ENCODE data around the gene LRGUK. TPM values are rescaled to one million over a fixed set of nuclear protein-coding genes. Genes with fewer than 3 reads are reported as not detected.

The LRGUK gene
- total RNA-seq, 1 experiment from 2014 or later: 1.5 TPM

DNA sequence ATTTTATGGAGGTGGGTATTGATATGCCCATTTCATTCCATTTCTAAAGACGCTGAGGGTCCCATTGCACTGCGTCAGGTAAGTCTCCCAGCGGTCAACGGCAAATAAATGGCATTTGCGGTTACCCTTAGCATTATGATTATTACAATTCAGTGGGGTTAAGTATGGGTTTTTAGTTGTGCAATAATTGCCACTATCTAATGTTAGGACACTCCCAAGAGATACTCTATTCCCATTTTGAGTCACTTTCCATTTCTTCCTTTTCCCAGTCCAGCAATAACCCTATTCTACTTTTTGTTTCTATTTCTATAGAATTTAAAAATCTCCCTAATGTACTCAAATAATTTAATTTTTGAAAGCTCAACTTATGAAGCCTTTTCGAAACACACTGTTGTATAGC lies 185.6 kb downstream of the LRGUK start:
- Histone ChIP-seq H4K20me1 (ENCODE audit: control insufficient read depth, insufficient read depth, insufficient read length) (no peaks in the 10 kb centered on the region), H3K18ac (ENCODE audit: insufficient read length, low read depth, low read length) (no peak overlapping the region), H4K91ac (ENCODE audit: insufficient read length, low read depth, low read length) (no peak overlapping the region), H3K79me1 (ENCODE audit: insufficient read depth, low read depth, low read length, poor library complexity, severe bottlenecking) (no peaks in the 10 kb centered on the region), H4K8ac (replicated peaks; ENCODE audit: insufficient read length, low read depth, low read length) (no peak overlapping the region), H2BK15ac (ENCODE audit: low read depth, low read length) (no peak overlapping the region), H3K23ac (ENCODE audit: insufficient read length, low read depth, low read length) (no peak overlapping the region), H3T11ph (ENCODE audit: low read length) (no peak overlapping the region), H2BK5ac (ENCODE audit: insufficient read length, low read length) (no peak overlapping the region), H3K9me3 (ENCODE audit: control insufficient read depth, low read depth, low read length) (no peaks in the 10 kb centered on the region), H3K14ac (ENCODE audit: insufficient read depth, low read length) (no peak overlapping the region), H3K9ac (ENCODE audit: extremely low read depth, insufficient read length, low read length) (no peak overlapping the region), H2AFZ (ENCODE audit: low read length) (no peak overlapping the region), H4K5ac (ENCODE audit: insufficient read length, low read depth, low read length) (no peak overlapping the region), H2AK5ac (ENCODE audit: insufficient read length, low read length) (no peak overlapping the region), H3K23me2 (ENCODE audit: insufficient read length, low read depth, low read length, poor library complexity, severe bottlenecking) (peaks cover 5% of the 10 kb centered on the region), H3K4me1 (ENCODE audit: insufficient read depth, low read length) (0 out of 2 replicates have a peak, but pooled peaks cover 2% of the 10 kb centered on the region), H3K27ac (ENCODE audit: insufficient read length, low read depth, low read length) (no peak overlapping the region), H2BK120ac (ENCODE audit: low read depth, low read length, poor library complexity, severe bottlenecking) (no peak overlapping the region), H2BK12ac (ENCODE audit: insufficient read length, low read depth, low read length) (no peak overlapping the region), H3K4me2 (ENCODE audit: insufficient read depth, insufficient read length, low read length) (no peak overlapping the region), H3K4ac (ENCODE audit: low read depth, low read length) (no peak overlapping the region), H3K27me3 (ENCODE audit: insufficient read depth, low read length) (no peaks in the 10 kb centered on the region), H2BK20ac (ENCODE audit: low read depth, low read length, poor library complexity, severe bottlenecking) (no peak overlapping the region), H3K56ac (ENCODE audit: insufficient read length, low read depth, low read length) (no peak overlapping the region), H3K79me2 (ENCODE audit: insufficient read depth, low read length) (no peaks in the 10 kb centered on the region)
- no CpG with 5 or more reads among the region's 6 CpGs for WGBS (ENCODE audit: extremely low coverage, insufficient read length, low lambda C conversion rate)
- H3K4me3 Mint-ChIP-seq: no peak overlapping the region
- H3K9me3 Mint-ChIP-seq: no peaks in the 10 kb centered on the region
- peaks cover 12 to 18% of the 10 kb centered on the region in 2 experiments for H3K4me1 Mint-ChIP-seq
- H3K36me3 Mint-ChIP-seq (ENCODE audit: insufficient read depth in 1 of 3, low read depth in 3 of 3): peaks cover 0 to 12% (median 10%) of the 10 kb centered on the region in 3 experiments; a peak in 4 of 7 replicates
- no peaks in the 10 kb centered on the region for H3K27me3 Mint-ChIP-seq (ENCODE audit: low read depth)
- no peak overlapping the region for H3K27ac Mint-ChIP-seq
- no peak for TF ChIP-seq CTCF (conservative IDR thresholded peaks at IDR 0.05)
- no peak for DNase-seq
